NCI-H2029 treated with DMSO at 0.1 percent for 48 hours (cell line): Measurements from ENCODE around the gene FGGY.
"Not testable (repeated sequence)": the region's sequence is repeated elsewhere in the genome, so short reads cannot be mapped to it uniquely, and the experiment has no call there.

Experiments used
- DNase-seq: peaks from one replicate; lab custom pipeline; 2025; lab: John Stamatoyannopoulos, UW

FGGY gene

DNA sequence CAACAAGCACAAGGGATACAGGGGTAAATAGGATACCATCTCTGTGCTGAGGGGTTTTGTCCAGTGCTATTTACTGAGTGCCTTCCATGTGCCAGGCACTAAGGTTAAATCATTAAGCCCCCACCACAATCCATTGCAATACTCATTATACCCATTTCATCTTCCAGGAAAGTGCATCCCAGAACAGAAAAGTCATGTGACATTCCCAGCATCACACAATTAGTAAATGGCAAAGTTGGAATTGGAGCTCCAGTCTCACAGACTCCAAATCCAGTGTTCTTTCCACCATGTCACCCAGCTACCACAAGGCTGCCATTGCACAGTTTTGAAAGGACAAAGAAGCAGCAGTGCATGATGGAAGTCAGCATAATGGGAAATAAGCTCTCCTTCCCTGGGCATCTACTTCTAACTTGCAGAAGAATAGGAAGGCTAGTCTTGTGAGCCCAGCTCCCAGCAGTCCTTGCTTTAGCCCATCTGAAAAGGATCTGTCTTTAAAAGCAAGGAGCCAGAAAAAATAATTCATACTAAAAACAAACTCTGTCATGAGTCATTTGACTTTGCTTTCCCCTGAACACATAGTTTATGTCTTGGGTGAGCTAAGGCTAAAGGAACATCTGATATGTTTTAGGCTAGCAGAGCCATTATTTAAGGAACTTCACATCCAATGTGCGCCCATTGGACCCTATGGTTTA, 406.5 kb downstream of the FGGY start:
- no peak for DNase-seq

DNA sequence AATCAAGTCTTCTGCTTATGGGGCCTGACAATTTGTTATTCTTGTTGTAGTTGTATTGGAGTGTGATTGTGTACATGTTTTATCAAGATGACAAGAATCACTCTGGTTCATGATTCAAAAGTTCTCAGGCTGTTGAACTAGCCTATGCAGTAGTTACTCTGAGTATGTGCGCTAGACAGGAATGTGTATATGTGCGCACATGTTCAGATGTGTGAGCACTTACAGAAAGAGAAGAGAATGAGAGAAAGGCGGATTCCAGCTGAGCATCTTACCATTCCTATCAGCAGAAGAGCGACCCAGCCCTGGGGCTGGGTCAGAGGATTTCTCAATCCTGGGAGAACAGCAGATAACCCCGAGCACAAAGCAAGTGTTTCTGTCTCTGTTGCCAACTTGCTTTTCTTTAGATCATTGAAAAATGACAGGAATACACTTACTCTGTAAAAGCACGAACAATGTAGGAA, 407.1 kb downstream of the FGGY start:
- no peak for DNase-seq

DNA sequence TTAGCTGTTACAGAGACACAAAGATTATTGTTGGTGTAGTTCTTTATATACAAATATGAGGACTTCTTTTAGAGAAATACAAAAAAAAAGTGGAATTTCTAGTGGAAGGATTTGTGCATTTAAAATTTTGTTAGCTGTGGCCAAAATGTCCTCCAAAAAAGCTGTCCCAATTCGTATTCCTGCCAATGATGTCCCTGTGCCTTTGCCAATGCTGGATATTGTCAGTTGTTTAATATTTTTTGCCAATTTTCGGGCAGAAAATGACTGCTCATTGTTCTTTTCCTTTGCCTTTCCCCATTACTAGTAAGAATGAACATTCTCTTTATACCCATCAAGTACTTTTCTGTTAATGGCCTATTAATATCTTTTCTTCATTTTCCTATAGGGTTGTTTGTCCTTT, 407.8 kb downstream of the FGGY start:
- no peak for DNase-seq

DNA sequence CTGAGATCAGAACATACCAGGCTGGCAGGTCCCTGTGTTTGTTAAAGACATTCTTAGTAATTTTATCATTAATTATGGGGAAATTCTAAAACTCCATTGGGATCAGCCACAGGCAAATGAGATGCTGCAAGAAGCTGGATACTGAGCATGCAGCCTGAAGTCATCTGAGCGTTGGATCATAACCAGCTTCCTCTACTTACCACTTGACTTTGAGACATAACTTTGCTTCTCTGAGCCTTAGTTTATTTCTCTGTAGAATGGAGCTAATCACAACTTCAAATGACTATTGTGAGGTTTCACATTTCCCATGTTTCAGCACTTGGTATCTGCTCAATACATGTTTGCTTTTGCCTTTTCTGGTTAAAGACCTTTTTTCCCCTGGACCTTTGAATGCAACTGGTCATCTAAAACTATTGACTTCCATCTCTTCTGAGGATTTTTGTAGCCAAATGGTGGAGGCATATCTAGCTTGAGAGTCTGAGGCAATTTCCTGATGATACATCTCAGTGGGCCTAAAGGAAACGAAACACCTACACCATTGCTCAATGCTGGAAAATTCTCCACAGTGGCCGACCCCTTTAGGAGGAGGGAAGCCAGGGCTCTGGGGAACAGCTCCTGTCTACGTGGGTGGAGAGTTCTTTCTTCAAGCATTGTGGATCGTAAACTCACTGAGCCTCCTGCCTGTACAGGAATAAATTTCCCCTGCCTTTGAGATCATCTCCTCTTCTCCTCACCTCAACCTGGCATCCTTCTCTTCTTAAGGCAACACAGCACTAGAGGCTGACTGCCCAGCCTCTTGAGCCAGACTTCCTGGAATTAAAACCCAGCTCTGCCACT, 408.8 kb downstream of the FGGY start:
- DNase-seq = no peak

DNA sequence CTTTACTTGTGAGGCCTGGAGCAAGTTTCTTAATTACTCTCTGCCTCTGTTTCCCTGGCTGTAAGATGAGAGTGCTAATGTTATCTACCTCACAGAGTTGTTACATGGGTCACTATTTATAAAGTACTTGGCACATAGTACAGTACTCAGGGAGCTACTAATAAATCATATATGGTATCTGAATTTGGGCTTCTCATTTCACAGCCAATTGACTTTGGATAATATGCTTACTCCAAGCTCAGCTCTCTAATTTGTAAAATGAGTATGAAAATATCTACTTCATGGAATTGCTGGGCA, 409.4 kb downstream of the FGGY start:
- DNase-seq = no peak

DNA sequence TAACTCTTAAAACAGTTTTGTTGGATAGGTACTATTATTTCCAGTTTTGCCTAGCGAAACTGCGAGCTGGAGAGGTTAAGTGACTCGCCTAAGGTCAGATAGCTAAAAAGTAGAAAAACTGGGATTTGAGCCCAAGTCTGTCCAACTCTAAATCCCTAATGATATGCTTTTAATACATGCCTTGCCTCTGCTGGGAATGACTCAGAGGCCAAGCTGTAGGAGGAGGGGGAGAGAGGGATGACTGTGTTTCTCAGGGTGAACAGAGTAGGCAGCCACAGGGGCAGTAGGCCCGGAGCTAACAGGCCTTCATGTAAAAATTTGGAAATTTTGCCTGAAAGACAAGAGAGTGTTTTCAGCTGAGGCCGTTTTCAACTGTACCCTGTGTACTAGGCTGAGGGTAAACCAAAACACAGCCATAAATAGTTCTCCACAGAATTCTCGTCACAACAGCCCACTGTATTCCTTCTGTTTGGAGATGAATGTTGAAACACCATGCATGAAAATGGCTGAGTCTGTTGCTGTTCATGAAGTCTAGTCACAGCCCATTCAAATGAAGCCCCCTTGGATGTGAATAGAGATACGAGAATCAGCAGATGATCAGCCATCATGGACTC, 410.4 kb downstream of the FGGY start:
- DNase-seq = no peak

DNA sequence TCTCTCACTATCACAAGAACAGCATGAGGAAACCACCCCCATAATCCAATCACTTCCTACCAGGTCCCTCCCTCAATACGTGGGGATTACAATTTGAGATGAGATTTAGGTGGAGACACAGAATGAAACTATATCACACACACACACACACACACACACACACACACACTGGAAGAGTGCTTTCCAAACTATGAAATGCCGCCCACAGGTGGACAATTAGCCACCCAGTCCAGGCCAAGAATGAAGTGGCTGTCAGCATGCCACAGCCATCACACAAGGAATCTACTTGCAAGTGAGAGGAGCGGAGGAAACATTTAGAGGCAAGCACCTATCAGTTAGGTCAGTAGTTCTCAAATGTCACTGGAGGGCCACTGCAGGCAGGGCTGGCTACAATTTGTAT, 412.4 kb downstream of the FGGY start:
- no peak for DNase-seq

DNA sequence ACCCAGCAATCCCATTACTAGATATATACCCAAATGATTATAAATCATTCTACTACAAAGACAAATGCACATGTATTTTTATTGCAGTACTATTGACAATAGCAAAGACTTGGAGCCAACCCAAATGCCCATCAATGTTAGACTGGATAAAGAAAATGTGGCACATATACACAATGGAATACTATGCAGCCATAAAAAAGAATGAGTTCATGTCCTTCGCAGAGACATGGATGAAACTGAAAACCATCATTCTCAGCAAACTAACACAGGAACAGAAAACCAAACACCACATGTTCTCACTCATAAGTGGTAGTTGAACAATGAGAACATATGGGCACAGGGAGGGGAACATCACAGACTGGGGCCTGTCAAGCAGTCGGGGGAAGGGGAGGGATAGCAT, 414.0 kb downstream of the FGGY start:
- DNase-seq = not testable (repeated sequence)

DNA sequence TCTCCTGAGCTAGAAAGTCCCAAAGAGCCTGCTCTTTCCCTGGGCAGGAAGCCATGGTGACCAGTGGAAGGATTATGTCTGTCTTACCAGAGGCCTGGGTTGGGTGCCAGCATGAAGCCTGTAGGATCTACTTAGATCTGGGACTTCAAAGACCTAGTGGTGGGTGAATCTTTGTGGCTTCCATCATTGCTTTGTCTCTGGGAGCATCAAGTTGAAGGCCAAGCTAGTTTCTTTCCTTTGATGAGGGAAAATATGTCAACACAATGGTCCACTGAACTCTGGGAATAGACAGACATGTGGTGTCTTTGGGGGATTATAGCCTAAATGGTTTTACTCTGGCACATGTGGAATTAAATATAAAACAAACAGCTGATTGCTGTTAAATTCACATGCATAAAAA, 417.3 kb downstream of the FGGY start:
- DNase-seq = no peak

DNA sequence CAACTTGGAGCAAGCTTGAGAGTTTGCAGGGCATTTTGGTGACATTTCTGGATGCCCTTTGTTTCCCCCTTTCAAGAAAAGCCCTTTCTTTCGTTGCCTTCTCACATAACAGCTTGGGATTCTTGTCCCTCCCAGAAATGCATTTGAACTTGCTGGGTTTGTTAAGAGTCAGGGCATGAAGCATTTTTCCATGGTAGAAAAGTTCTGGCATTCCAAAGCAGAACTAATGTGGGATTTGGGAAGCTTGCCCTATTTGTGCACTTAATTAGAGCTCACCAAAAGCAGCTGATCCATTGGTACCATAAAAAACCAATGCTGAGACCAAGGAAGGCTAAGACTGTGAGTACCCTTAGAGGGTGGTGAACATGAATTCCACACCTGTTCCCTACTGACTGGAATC, 418.1 kb downstream of the FGGY start:
- DNase-seq = no peak

DNA sequence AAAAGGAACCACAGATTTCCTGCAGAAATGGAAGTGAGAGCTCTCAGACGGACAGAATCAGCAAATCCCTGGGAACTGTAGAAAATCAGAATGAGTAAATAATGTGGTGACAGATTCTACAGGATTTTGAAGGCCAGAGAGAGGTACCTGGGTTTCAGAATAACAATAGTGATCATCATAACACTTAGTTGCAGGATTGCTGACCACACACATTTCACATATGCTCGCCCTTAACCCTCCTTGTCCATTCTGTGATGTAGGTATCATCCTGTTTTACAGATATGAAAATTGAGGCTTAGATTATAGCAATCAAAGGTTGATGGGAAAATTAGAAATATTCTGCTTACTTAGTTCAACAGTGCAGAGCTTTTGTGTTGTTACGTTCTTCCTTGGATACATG, 419.9 kb downstream of the FGGY start:
- no peak for DNase-seq

DNA sequence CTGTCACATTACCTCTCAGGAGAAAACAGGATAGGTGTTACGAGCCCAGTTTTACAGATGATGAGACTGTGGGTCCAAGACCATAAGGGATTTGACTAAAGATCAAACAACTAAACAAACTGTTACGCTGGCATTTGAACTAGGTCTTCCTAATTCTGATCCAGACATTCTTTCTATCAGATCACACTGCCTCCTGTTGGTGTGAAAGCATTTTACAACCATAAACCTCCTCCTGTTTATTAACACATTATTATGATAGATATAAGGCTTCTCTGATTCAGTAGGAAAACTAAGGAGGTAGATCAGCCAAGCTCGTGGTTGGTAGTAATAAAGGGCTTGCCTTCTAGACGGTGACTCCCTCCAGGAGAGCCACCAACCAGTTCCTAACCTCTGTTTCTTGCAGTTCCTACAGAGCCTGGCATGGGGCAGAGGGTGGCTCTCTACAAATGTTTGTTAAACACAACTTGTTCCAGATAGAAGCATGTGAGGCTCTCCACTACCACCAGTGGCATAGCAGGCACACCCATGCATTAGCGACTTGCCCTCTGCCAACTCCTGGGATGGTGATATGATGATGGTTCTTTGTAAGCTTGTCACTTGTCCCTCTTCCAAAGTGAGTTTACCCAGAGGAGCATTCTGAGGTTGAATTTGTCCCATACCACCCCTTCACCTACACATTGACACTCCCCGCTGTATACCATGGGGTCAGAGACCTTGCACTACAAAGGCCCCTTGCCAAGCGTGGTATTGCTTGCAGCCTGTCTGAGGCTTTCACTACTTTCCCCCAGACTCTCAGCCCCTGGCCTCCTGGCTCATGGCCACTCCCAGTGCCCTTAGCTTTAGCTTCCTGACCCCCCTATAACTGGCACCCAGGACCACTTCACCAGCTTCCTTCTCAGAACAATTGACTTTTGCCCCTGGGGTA, 421.4 kb downstream of the FGGY start:
- no peak for DNase-seq

DNA sequence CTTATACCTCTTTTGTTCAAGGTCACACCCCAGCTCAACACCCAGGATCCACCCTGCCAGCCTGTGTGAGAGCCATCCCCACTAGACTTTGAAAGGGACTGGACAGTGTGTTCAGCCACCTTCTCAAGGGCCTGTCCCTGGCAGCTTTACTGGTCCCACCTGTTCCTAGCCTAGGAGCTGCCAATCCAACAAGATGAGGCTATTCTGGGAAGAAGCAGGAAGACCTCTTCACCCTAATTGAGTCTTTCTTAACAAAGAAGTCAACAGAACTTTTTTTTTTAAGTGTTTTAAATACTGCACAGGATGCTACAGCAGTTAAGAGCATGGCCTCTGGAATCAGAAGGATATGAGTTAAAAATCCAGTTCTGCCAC, 422.1 kb downstream of the FGGY start:
- no peak for DNase-seq

DNA sequence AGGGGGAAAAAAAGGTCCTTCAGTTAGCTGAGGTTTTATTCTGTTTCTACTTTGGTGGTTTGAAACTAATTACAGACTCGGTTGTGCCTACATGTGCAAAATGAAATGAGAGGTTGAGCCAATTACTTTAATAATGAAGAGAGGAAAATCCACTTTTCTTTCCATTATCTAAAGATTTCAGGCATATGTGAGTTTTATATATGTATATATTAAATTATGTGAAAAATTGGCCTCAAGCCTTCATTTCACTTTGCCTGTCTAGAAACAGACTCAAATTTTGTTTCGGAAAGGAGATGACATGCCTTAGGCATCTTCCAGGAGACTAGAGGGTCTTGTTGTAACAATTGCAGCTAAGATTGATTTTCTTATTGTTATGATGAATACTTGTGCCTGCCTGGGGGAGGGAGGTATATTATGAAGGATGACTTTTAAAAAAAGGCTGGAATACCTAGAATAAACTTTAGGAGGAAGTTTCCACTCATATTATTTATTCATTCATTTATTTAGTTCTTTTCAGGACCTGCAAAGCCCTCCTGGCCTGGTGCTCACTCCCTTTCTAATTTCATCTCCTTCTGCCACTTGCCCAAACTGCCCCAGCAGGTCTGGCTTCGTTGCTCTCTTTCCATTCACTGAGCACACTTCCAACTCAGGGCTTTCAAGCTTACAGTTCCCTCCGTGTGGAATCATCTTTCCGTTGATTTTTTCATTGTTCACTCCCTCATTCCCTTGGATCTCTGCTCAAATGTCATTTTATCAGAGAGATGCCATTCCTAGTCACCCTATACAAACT, 423.6 kb downstream of the FGGY start:
- DNase-seq = no peak

DNA sequence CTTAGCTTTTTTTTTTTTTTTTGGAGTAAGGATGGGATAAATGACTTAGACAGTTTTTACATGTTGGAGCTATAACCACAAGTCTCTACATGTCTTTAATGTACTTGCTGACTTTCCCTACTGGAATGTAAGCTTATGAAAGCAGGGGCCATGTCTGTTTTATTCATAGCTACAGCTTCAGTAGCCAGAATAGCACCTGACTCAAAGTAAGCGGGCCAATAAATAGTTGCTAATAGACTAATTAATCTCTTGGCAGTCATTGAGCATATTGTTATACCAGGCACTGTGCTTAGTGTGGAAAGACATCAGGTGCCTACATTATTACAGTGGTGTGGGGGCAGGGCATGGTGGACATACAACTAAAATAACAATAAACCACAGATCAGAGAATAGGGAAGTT, 433.4 kb downstream of the FGGY start:
- no peak for DNase-seq

DNA sequence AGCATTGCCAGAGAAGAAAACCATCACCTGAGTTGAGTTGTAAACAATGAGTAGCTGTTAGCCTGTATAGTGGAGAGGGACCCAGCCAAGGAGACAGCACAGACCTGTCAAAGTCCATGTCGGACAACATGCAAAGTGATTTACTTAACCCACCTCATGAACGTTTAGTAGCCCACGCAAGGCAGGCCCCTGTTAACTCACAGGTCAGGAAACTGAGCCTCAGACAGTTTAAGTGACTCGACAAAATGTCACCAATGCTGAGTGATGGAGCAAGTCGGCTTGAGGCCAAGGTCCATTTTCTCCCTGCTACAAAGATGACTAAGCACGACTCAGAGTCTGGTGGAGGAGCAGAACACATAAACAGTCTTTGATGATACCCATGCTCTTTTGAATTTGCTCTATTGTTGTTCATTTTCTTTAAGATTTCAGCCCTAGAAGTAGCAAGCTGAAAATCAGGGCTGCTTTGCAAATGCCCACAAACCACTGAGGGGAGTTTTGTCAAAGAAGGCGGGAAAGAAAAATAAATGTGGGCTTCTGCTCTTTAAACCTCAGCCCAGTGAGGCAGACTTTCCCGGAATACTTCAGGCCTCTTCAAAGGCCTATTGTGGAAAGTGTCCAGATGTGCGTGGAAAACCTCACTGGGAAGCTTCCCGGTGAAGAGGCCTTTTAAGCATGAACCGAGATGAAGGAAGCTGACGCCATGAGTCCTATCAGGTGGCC, 434.0 kb downstream of the FGGY start:
- DNase-seq = peak; percentile 23

DNA sequence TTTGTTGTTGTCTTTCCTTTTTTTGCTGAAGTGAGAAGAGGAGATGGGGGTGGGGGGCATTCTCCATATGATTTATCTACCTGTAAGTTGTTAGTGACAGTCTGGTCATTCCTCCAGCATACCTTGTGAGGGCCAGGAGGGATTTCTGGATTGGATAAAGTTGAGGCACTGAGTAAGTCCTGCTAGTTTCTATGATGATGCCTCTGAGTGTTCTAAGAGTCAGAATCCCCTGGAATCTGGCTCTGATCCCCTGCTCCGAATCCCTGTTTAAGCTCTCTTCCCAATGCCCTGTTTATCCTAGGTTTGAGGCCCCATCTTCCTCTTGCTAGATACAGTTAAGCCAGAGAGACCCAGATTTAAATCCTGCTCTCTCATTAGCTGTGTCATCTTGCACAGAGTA, 434.7 kb downstream of the FGGY start:
- no peak for DNase-seq

DNA sequence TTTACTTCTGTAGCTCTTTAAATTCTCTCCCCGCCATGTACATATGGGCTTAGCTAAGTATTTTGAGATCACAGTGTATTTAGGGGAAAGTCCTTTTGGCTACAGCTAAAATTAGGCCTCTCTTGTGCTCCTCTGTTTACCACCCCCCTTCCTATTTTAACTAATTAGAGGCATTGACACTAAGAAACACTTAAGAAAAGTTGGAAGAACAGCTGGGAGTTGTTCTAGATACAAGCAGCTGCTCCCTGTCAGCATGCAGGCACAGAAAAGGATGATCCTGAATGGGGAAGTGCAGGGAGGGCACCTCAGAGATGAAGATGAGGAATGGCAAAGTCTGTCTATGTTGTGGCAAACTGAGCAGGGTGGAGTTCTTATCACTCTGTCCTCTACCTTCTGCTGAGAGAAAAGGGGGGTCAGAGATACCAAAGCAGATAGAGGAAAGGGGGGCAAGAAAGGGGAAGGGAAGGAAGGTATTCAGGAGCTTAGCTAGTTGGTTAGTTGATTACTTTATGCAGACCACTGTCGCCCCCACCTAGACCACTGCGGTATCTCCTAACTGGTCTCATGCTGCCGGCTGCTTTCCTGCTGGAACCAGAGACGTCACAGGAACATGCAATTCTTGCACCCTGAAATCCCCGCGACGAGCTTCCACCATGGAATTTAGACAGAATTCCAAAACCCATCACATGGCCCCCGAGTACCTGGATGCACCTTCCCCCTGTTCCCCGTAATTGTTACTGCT, 435.5 kb downstream of the FGGY start:
- DNase-seq = no peak

DNA sequence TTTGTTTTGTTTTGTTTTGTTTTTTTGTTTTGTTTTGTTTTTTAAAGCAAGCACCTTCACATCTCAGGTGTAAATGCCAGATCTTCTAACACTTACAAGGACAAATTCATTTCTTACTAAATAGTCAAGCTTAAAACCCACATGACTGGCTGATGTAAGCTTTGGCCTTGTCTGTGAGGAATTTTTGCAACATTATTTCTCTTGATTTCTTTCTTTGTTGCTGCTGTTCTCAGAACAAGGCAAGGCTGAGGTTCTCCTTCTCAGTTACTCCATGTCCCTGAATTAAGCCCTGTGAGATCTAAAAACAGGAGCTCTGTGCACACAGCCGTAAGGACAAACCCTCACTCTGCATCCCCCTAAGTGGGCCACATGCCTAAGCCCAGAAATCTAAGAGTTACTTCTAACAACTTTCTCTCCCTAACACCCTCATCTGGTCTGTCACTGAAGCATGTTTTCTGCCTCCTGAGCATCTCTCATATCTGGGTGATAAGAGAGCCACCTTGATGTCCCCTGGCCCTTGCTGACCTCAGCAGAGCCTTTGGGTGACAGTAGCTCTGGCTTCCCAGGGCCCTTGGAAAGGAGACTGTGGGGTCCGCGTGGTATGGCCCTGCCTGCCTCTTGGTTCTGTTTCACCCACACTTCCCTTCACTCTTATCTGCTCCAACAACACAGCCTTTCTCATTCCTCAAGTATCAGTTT, 436.7 kb downstream of the FGGY start:
- no peak for DNase-seq
